ENCODE results near the gene COL4A2. TPM values are rescaled to one million over a fixed set of nuclear protein-coding genes. Genes with fewer than 3 reads are reported as not detected.

COL4A2 gene
- total RNA-seq, 4 donors from 2014 or later: 75.1 to 322 (median 115) TPM

DNA sequence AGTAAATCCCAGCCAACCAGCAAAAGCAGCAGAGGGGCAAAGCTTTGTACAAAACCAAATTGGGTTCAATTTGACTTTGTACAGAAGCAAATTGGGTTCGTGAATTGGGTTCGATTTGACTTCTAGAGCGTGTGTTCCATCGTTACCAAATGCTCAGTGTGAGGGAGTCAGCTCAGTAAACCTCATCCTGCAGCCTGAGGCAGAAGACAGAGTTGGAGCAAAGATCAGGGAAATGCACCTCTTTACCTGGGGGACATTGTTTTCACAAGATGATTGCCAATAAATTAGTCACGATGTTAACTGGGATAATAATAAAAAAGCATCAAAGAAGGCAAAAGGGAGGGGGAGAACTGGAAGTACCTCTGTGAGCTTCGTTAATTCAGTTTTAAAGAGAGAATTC, 252.9 kb downstream of the COL4A2 start:
- Histone ChIP-seq H3K4me3 (peak overlapping the region in 3 of 4 donors; percentile 72 to 75 (median 74)), H3K9me3 (no peaks in the 10 kb centered on the region), H3K4me1 (peaks cover 0 to 51% (median 39%) of the 10 kb centered on the region in 4 donors), H3K27me3 (no peaks in the 10 kb centered on the region), H3K36me3 (no peaks in the 10 kb centered on the region), H3K27ac (peak overlapping the region; percentile 93 to 98 (median 96))
- intact Hi-C loops (cut with DNase I; ENCODE audit: low total_unique reads): loop anchor here (5.0 kb wide), 1 partner anchor 57 kb away; the partner anchor contains the start of gene NAXD
- 29 to 59% methylated on average over 6 of the region's 6 CpGs for WGBS, 2 donors (ENCODE audit: low coverage in 1 of 2)
- DNase-seq: no peak
- TF ChIP-seq CTCF (IDR thresholded peaks at IDR 0.05): no peak
- TF ChIP-seq POLR2AphosphoS5 (IDR thresholded peaks at IDR 0.05): no peak
- TF ChIP-seq EP300 (IDR thresholded peaks at IDR 0.05; ENCODE audit: low read depth): no peak
- no peak for TF ChIP-seq POLR2A (IDR thresholded peaks at IDR 0.05)
- in situ Hi-C loops (cut with MboI; ENCODE audit: low pct_ligation_motif_present in 1 of 4, low pct_unique_long_range_greater_than_20kb in 1 of 4, low sequenced_read_pairs in 3 of 4): no loop called here

DNA sequence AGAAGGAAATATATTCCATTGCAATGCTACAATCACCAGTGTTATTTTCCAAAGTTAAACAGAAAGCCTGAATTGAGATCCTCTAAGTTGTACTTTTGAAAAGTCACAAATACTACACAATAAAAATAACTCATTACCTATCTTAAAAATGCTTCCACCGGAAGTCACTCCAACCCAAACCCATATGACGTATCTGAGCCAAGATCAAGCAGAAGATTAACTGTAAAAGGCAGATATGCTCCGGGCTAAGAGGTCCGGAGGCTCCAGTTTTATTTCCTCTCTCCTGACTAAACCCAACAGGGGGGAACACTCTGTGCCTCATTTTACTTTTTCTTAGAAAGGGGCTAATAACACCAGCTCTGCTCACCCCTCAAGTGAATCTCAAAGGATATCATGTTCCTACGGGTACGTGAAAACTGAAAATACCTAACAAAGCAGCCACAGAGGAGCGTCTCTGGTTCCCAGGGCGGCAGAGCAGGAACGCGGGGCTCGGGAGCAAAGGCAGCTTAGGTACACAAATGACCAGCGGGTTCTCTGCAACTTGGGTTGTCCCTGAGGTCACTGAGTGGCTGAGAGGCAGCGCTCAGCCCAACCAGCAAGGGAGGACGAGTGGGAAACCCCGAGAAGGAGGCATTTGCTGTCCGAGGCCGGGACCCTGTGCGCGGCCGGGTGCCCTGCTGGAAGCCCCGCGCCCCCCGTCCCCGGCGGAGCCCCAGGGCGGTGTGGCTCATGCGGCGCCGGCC, 253.7 kb downstream of the COL4A2 start:
- 0 to 3% methylated on average over 4 to 13 of the region's 29 CpGs for WGBS, 2 donors (ENCODE audit: low coverage in 1 of 2)
- Histone ChIP-seq H3K27ac (peak overlapping the region; percentile 93 to 98 (median 96)), H3K4me3 (peak overlapping the region; percentile 72 to 87 (median 74)), H3K4me1 (peaks cover 0 to 44% (median 34%) of the 10 kb centered on the region in 4 donors), H3K9me3 (no peaks in the 10 kb centered on the region), H3K27me3 (no peaks in the 10 kb centered on the region), H3K36me3 (no peaks in the 10 kb centered on the region)
- intact Hi-C loops (cut with DNase I; ENCODE audit: low total_unique reads): loop anchor here (5.0 kb wide), 1 partner anchor 57 kb away; the partner anchor contains the start of gene NAXD
- in situ Hi-C loops (cut with MboI; ENCODE audit: low pct_ligation_motif_present in 1 of 4, low pct_unique_long_range_greater_than_20kb in 1 of 4, low sequenced_read_pairs in 3 of 4): no loop called here
- DNase-seq: peak; percentile 38
- TF ChIP-seq POLR2AphosphoS5 (IDR thresholded peaks at IDR 0.05) (peak; percentile 32 to 67 (median 57)), CTCF (IDR thresholded peaks at IDR 0.05) (no peak), EP300 (IDR thresholded peaks at IDR 0.05; ENCODE audit: low read depth) (no peak), POLR2A (IDR thresholded peaks at IDR 0.05) (peak; percentile 26)

DNA sequence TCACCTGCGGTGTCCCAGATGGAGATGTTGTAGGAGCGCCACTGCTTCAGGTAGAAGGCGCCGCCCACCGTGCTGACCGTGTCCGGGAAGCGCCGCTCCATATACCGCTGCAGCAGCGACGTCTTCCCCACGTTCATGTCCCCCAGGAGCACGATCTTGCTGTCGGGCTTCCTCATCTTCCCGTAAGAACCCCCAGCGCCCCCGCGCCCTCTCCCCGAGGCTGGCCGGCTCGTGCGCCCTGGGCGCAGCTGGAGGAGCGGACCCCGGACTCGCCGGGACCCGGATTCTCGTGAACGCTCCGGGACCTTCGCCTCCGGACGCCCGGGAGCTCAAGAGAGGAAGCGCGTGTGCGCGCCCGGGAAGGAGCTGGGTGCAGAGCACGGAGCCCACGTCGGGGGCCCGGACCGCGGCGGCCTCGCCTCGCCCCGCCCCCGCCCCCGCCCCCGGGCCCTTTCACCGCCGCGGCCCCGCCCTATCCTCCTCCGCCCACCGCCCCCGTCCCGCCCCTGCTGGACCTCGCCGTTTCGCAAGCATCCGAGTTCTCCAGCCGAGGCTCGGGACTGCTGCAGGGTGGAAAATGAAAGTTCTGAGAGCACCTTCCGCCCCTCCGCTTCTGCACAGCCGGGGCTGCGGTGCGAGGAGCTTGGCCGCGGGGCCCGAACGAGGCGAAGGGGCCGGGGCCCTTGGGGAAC, 254.4 kb downstream of the COL4A2 start, which contains the start of gene RAB20:
Gene RAB20, minus strand, starts transcription at position 379 of the 692 bp plus-strand sequence. Its CDS starts 203 bp downstream, at position 176.
- intact Hi-C loops (cut with DNase I; ENCODE audit: low total_unique reads): loop anchor here (5.0 kb wide), 1 partner anchor 56 kb away; the partner anchor contains the start of gene NAXD
- TF ChIP-seq EP300 (IDR thresholded peaks at IDR 0.05; ENCODE audit: low read depth): no peak
- TF ChIP-seq POLR2A (IDR thresholded peaks at IDR 0.05): peak; percentile 87
- TF ChIP-seq POLR2AphosphoS5 (IDR thresholded peaks at IDR 0.05): peak; percentile 88 to 93 (median 89)
- TF ChIP-seq CTCF (IDR thresholded peaks at IDR 0.05): no peak
- Histone ChIP-seq H3K27me3 (no peaks in the 10 kb centered on the region), H3K36me3 (no peaks in the 10 kb centered on the region), H3K9me3 (no peaks in the 10 kb centered on the region), H3K4me3 (peak within 1 kb of the TSS; percentile 72 to 93 (median 74)), H3K4me1 (peaks cover 0 to 36% (median 27%) of the 10 kb centered on the region in 4 donors), H3K27ac (peak within 1 kb of the TSS; percentile 93 to 98 (median 96))
- in situ Hi-C loops (cut with MboI; ENCODE audit: low pct_ligation_motif_present in 1 of 4, low pct_unique_long_range_greater_than_20kb in 1 of 4, low sequenced_read_pairs in 3 of 4): no loop called here
- peak; percentile 92 for DNase-seq
- 0% methylated on average over 26 of the region's 79 CpGs; no CpG with 5 or more reads in 1 of the 2 donors for WGBS, 2 donors (ENCODE audit: low coverage in 1 of 2)

All from transverse colon (tissue), 4 donors.